ENCODE measurements around the gene PPP1R3G.

DNA sequence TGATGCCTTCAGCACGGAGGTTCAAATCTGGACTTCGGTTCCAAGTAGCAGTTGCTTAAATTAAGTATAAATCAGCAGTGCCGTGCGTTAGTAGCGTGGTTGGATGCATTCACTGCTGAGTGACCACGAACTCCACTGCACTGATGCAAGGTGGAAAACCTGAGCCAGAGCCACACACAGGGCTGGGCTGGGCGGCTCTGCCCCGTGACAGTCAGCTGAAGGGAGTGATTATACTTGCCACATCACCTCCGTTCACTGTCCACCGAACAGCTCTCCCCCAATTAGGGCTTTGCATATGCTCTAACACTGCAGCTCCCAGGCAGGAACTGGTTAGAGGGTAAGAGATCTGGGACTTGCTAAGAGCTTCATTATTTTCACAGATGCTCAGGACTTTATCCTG lies 22.2 kb downstream of the PPP1R3G start:
- TF ChIP-seq POLR2A (IDR thresholded peaks at IDR 0.05; ENCODE audit: low read length), result no peak
- no peak for TF ChIP-seq GATA1 (IDR thresholded peaks at IDR 0.05; ENCODE audit: low read depth, low read length)
